Amniotic stem cell (primary cell): ENCODE results near the gene ZNF135.

Experiments used
- DNase-seq: peaks from one replicate; lab custom pipeline; 2025; lab: John Stamatoyannopoulos, UW

Gene ZNF135

GRCh38 chr19:58059003-58059670 is at the start of gene ZNF135:
Gene ZNF135, plus strand, starts transcription at chr19:58059282. Its CDS starts 721 bp downstream, at chr19:58060003.
- no peak for DNase-seq

GRCh38 chr19:58009301-58009665 is 49.8 kb upstream of the ZNF135 start:
- no peak for DNase-seq

- no peak for DNase-seq
Measured at GRCh38 chr19:58009666-58010301, 49.3 kb upstream of the ZNF135 start.

- DNase-seq, result no peak
Measured at GRCh38 chr19:58010507-58010906, 48.6 kb upstream of the ZNF135 start.

GRCh38 chr19:58014141-58014540 is 44.9 kb upstream of the ZNF135 start:
- DNase-seq, result no peak

GRCh38 chr19:58020129-58020528 is 39.0 kb upstream of the ZNF135 start:
- DNase-seq, result no peak

- DNase-seq, result no peak
Measured at GRCh38 chr19:58021541-58022282, 37.4 kb upstream of the ZNF135 start.

GRCh38 chr19:58022283-58022660 is 36.8 kb upstream of the ZNF135 start:
- DNase-seq, result no peak

GRCh38 chr19:58024661-58025060 is 34.4 kb upstream of the ZNF135 start:
- DNase-seq, result no peak

- DNase-seq, result no peak
Measured at GRCh38 chr19:58033741-58034476, 25.2 kb upstream of the ZNF135 start, which contains the start of gene ZSCAN1. Gene ZSCAN1, plus strand, starts transcription at chr19:58034025. Its CDS starts 3,812 bp downstream, at chr19:58037837.

GRCh38 chr19:58034477-58034793 is 24.6 kb upstream of the ZNF135 start:
- DNase-seq, result no peak

GRCh38 chr19:58035863-58036262 is 23.2 kb upstream of the ZNF135 start:
- DNase-seq, result no peak

GRCh38 chr19:58037927-58038687 is 21.0 kb upstream of the ZNF135 start:
- no peak for DNase-seq

- no peak for DNase-seq
Measured at GRCh38 chr19:58038688-58039204, 20.3 kb upstream of the ZNF135 start.

GRCh38 chr19:58040751-58041525 is 18.1 kb upstream of the ZNF135 start:
- DNase-seq, result no peak

- DNase-seq, result no peak
Measured at GRCh38 chr19:58042495-58043340, 16.4 kb upstream of the ZNF135 start.

GRCh38 chr19:58044391-58044790 is 14.7 kb upstream of the ZNF135 start:
- no peak for DNase-seq

GRCh38 chr19:58044886-58045285 is 14.2 kb upstream of the ZNF135 start:
- DNase-seq, result no peak

- DNase-seq, result no peak
Measured at GRCh38 chr19:58045411-58046050, 13.6 kb upstream of the ZNF135 start.
